Stomach (tissue), 9 donors: Measurements from ENCODE around the gene SARS1. TPM values are rescaled to one million over a fixed set of nuclear protein-coding genes. Genes with fewer than 3 reads are reported as not detected.
A peak's percentile ranks its signal among the peaks of the same experiment; 100 is the strongest.
"Not testable (repeated sequence)": the region's sequence is repeated elsewhere in the genome, so short reads cannot be mapped to it uniquely, and the experiment has no call there.

ENCODE experiments used
- DNase-seq, 2 donors: peaks; one replicate each; pipeline versions ENCODE4 v3.0.0 to v3.0.0-alpha.2; 2013 to 2019
- H3K27ac ChIP-seq, 5 donors: fragments of 200-600 bp in 4 of 5; sonication (generic) in 4 of 5; one replicate each; pipeline ENCODE4 v1.5.1; 2013 to 2019; ENCODE audit warnings: mild to moderate bottlenecking in 1 of 5, moderate library complexity in 1 of 5
- H3K27me3 ChIP-seq, 3 donors: fragments of 200-600 bp; sonication (generic); one replicate each; pipeline ENCODE4 v1.5.1; 2017 to 2019; ENCODE audit warnings: mixed run types in 1 of 3
- H3K36me3 ChIP-seq, 4 donors: fragments of 200-600 bp; sonication (generic); 1 replicate in 3 of 4; 2 replicates in 1 of 4; pipeline ENCODE4 v1.5.1; 2016 to 2019
- H3K4me1 ChIP-seq, 4 donors: fragments of 200-600 bp; sonication (generic); one replicate each; pipeline ENCODE4 v1.5.1; 2016 to 2019
- H3K4me3 ChIP-seq, 4 donors: fragments of 200-600 bp; sonication (generic) in 3 of 4; one replicate each; pipeline ENCODE4 v1.5.1; 2016 to 2019; ENCODE audit warnings: mild to moderate bottlenecking in 1 of 4
- H3K9me3 ChIP-seq, 4 donors: fragments of 200-600 bp; sonication (generic); one replicate each; pipeline ENCODE4 v1.5.1; 2016 to 2019
- CTCF ChIP-seq, 7 experiments: fragments of 450-650 bp in 4 of 7; fragments of 200-600 bp in 3 of 7; sonication (generic) in 3 of 7; IDR thresholded peaks; one replicate each; pipeline ENCODE4 v1.5.1; 2016 to 2019; ENCODE audit warnings: antibody characterized with exemption in 7 of 7, control low read depth in 2 of 7, mild to moderate bottlenecking in 1 of 7
- EP300 ChIP-seq: sonication (generic); formaldehyde crosslinking; IDR thresholded peaks from one replicate; pipeline ENCODE4 v1.6.1; 2017; ENCODE audit warnings: antibody characterized with exemption
- POLR2A ChIP-seq, 4 donors: fragments of 450-650 bp; IDR thresholded peaks; one replicate each; pipeline ENCODE4 v1.6.1; 2016; ENCODE audit warnings: antibody characterized with exemption in 4 of 4, control low read depth in 2 of 4, mild to moderate bottlenecking in 1 of 4, moderate library complexity in 1 of 4
- POLR2AphosphoS5 ChIP-seq, 3 donors: sonication (generic); formaldehyde crosslinking; IDR thresholded peaks; one replicate each; pipeline ENCODE4 v1.6.1; 2016; ENCODE audit warnings: antibody characterized with exemption in 3 of 3
- WGBS, 5 donors: extraction: QIAGEN DNeasy Blood & Tissue Kit in 3 of 5; methylation state at CpG; one replicate each; pipeline versions ENCODE4 v1.1.5 to v1.1.7; 2013 to 2018; 5-methylcytosine and 5-hydroxymethylcytosine counted together
- intact Hi-C: fragments of 100-400 bp; cut with DNase I; formaldehyde crosslinking; loops from one replicate; pipeline ENCODE4 v1.15.1; 2023; ENCODE audit warnings: low total_unique reads
- polyA plus RNA-seq, 3 donors: library from polyadenylated mRNA; stranded (reverse); fragments of 200-250 nt; gene quantifications; one replicate each; pipeline ENCODE4 v1.2.3, GENCODE V29; 2013
- total RNA-seq, 5 donors: library from RNA; depleted of rRNA; stranded (reverse); fragments of >200 nt; gene quantifications; one replicate each; pipeline versions ENCODE4 v1.1.0 to v1.2.3, GENCODE V29; 2014 to 2016
- donor health status: healthy with polysubstance abuse.
- donor health status: Bipolar disorder and iron deficiency.
- donor health status: healthy.

SARS1 gene
- total and polyA plus RNA-seq, 8 donors = 80.8 to 232 (median 110) TPM

GRCh38 chr1:109218516-109218915 lies 4.8 kb downstream of the SARS1 start:
- Histone ChIP-seq H3K27ac (peak overlapping the region in 1 of 5 donors; percentile 50), H3K4me1 (peaks cover 19 to 48% (median 32%) of the 10 kb centered on the region in 4 donors), H3K36me3 (peaks cover under 1 to 20% (median 5%) of the 10 kb centered on the region in 4 donors), H3K4me3 (no peak overlapping the region), H3K9me3 (no peaks in the 10 kb centered on the region), H3K27me3 (no peaks in the 10 kb centered on the region)
- peak in 1 of 3 donors; percentile 37 for TF ChIP-seq POLR2AphosphoS5 (IDR thresholded peaks at IDR 0.05)
- no peak for TF ChIP-seq CTCF (IDR thresholded peaks at IDR 0.05)
- TF ChIP-seq EP300 = no peak
- no peak for TF ChIP-seq POLR2A (IDR thresholded peaks at IDR 0.05)
- 40 to 61% (median 45%) methylated on average over 3 of the region's 3 CpGs for WGBS, 5 donors
- intact Hi-C loops = no loop called here
- peak; percentile 55 to 63 for DNase-seq

- peaks cover 5 to 46% (median 20%) of the 10 kb centered on the region in 4 donors for H3K4me1 ChIP-seq
- H3K4me3 ChIP-seq, DNase-seq, intact Hi-C loops, H3K27me3 ChIP-seq, H3K27ac ChIP-seq, H3K9me3 ChIP-seq: not testable (repeated sequence)
- H3K36me3 ChIP-seq = peaks cover 3 to 41% (median 28%) of the 10 kb centered on the region in 4 donors
- 95 to 99% (median 96%) methylated on average over 9 of the region's 9 CpGs for WGBS, 5 donors
Measured at GRCh38 chr1:109221201-109221600, 7.5 kb downstream of the SARS1 start.

- TF ChIP-seq EP300 (no peak), POLR2AphosphoS5 (IDR thresholded peaks at IDR 0.05) (no peak), CTCF (IDR thresholded peaks at IDR 0.05) (no peak), POLR2A (IDR thresholded peaks at IDR 0.05) (no peak)
- H3K27ac ChIP-seq = no peak overlapping the region
- H3K4me1 ChIP-seq = peaks cover 0 to 22% (median 4%) of the 10 kb centered on the region in 4 donors
- no peaks in the 10 kb centered on the region for H3K9me3 ChIP-seq
- no peaks in the 10 kb centered on the region for H3K27me3 ChIP-seq
- DNase-seq = no peak
- 82 to 91% (median 90%) methylated on average over 3 of the region's 3 CpGs for WGBS, 5 donors
- intact Hi-C loops = no loop called here
- peaks cover 27 to 75% (median 64%) of the 10 kb centered on the region in 4 donors for H3K36me3 ChIP-seq
- H3K4me3 ChIP-seq = no peak overlapping the region
Measured at GRCh38 chr1:109225308-109225707, 11.6 kb downstream of the SARS1 start.

- no peak overlapping the region for H3K4me3 ChIP-seq
- intact Hi-C loops = no loop called here
- H3K4me1 ChIP-seq = peaks cover 0 to 18% (median 4%) of the 10 kb centered on the region in 4 donors
- WGBS, 5 donors = 96 to 98% (median 97%) methylated on average over 5 of the region's 5 CpGs
- no peak overlapping the region for H3K27ac ChIP-seq
- no peak for DNase-seq
- no peak for TF ChIP-seq EP300
- TF ChIP-seq CTCF (IDR thresholded peaks at IDR 0.05) = no peak
- no peak for TF ChIP-seq POLR2A (IDR thresholded peaks at IDR 0.05)
- TF ChIP-seq POLR2AphosphoS5 (IDR thresholded peaks at IDR 0.05) = no peak
- H3K36me3 ChIP-seq = peaks cover 32 to 81% (median 69%) of the 10 kb centered on the region in 4 donors
- no peaks in the 10 kb centered on the region for H3K27me3 ChIP-seq
- no peaks in the 10 kb centered on the region for H3K9me3 ChIP-seq
Measured at GRCh38 chr1:109225711-109226445, 12.2 kb downstream of the SARS1 start.

- intact Hi-C loops = no loop called here
- Histone ChIP-seq H3K36me3 (peaks cover 52 to 92% (median 88%) of the 10 kb centered on the region in 4 donors), H3K4me3 (no peak overlapping the region), H3K27me3 (no peaks in the 10 kb centered on the region), H3K4me1 (peaks cover 0 to 18% (median 4%) of the 10 kb centered on the region in 4 donors), H3K9me3 (no peaks in the 10 kb centered on the region), H3K27ac (no peak overlapping the region)
- WGBS, 5 donors = 81 to 94% (median 89%) methylated on average over 3 of the region's 3 CpGs
- DNase-seq = no peak
- TF ChIP-seq POLR2AphosphoS5 (IDR thresholded peaks at IDR 0.05) = no peak
- no peak for TF ChIP-seq EP300
- TF ChIP-seq CTCF (IDR thresholded peaks at IDR 0.05) = no peak
- no peak for TF ChIP-seq POLR2A (IDR thresholded peaks at IDR 0.05)
Measured at GRCh38 chr1:109228167-109228566, 14.4 kb downstream of the SARS1 start.
